HG02885 (cell line): ENCODE data around the gene AKAP12.

Source experiments
- ATAC-seq: cut with Tn5 transposase; IDR thresholded peaks from one replicate; pipeline ENCODE4 v1.9.1; 2021; ENCODE audit warnings: mild to moderate bottlenecking; ENCODE audit not compliant: unreplicated experiment, poor library complexity

The AKAP12 gene

GRCh38 chr6:151236668-151237401 lies 2.9 kb upstream of the AKAP12 start:
- ATAC-seq = no peak

- no peak for ATAC-seq
Measured at GRCh38 chr6:151240036-151240685, 394 bp downstream of the AKAP12 start.

GRCh38 chr6:151240791-151241642 lies 1.2 kb downstream of the AKAP12 start:
- no peak for ATAC-seq

- ATAC-seq = no peak
Measured at GRCh38 chr6:151241853-151242252, 2.1 kb downstream of the AKAP12 start.

- no peak for ATAC-seq
Measured at GRCh38 chr6:151242420-151242861, 2.7 kb downstream of the AKAP12 start.

GRCh38 chr6:151243481-151243880 lies 3.7 kb downstream of the AKAP12 start:
- ATAC-seq = no peak

GRCh38 chr6:151247490-151247889 lies 7.7 kb downstream of the AKAP12 start:
- ATAC-seq = no peak

- ATAC-seq = peak; percentile 45
Measured at GRCh38 chr6:151248295-151248694, 8.5 kb downstream of the AKAP12 start.

- no peak for ATAC-seq
Measured at GRCh38 chr6:151252634-151253033, 12.9 kb downstream of the AKAP12 start.

- no peak for ATAC-seq
Measured at GRCh38 chr6:151254451-151255081, 14.8 kb downstream of the AKAP12 start.

GRCh38 chr6:151255811-151256210 lies 16.0 kb downstream of the AKAP12 start:
- ATAC-seq = no peak

GRCh38 chr6:151257985-151258445 lies 18.2 kb downstream of the AKAP12 start:
- ATAC-seq = no peak

GRCh38 chr6:151260205-151260604 lies 20.4 kb downstream of the AKAP12 start:
- ATAC-seq = no peak

GRCh38 chr6:151263035-151263434 lies 23.3 kb downstream of the AKAP12 start:
- ATAC-seq = no peak

GRCh38 chr6:151263967-151264366 lies 24.2 kb downstream of the AKAP12 start:
- no peak for ATAC-seq

GRCh38 chr6:151265282-151265681 lies 25.5 kb downstream of the AKAP12 start:
- ATAC-seq = no peak

GRCh38 chr6:151269321-151269995 lies 29.7 kb downstream of the AKAP12 start:
- ATAC-seq = no peak

GRCh38 chr6:151275121-151275520 lies 35.4 kb downstream of the AKAP12 start:
- ATAC-seq = no peak

- no peak for ATAC-seq
Measured at GRCh38 chr6:151275566-151275965, 35.8 kb downstream of the AKAP12 start.
